K562 (cell line): ENCODE data around the gene TBC1D3K. TPM values are rescaled to one million over a fixed set of nuclear protein-coding genes. Genes with fewer than 3 reads are reported as not detected.

ENCODE experiments used
- ATAC-seq: fragments of 200-7000 bp; cut with Tn5 transposase; 3 replicates; pipeline ENCODE4 v1.9.1; 2020; ENCODE audit warnings: moderate library complexity
- BruUV-seq: library from RNA; stranded (reverse); fragments of 400-500 nt; replicated peaks from 2 replicates; lab custom pipeline; 2021; lab: Mats Ljungman, UMichigan
- CTCF ChIA-PET: fragments of 300-600 bp; formaldehyde crosslinking; extraction: SDS; loops from one replicate; lab custom pipeline; 2021; ENCODE audit warnings: low intra/inter-chr PET ratio; lab: Yijun Ruan, JAX
- POLR2A ChIA-PET: fragments of 300-600, 350-650 bp; sonication (Branson Sonifier 250); formaldehyde crosslinking; extraction: SDS; loops from one replicate; lab custom pipeline; 2021; ENCODE audit warnings: antibody characterized with exemption, inconsistent platforms; lab: Yijun Ruan, JAX
- DNase-seq, 4 experiments: peaks; one replicate each; pipeline versions ENCODE4 v3.0.0 to v3.0.0-alpha.2; 2011 to 2018; ENCODE audit warnings: low spot score in 3 of 4, mixed read lengths in 3 of 4; ENCODE audit errors: extremely low read depth in 1 of 4
- FAIRE-seq: peaks from 2 replicates; lab custom pipeline; 2011; peaks lifted over from hg19 to GRCh38; lab: Jason Lieb, UNC
- H2AFZ ChIP-seq: 2 replicates; pipeline ENCODE4 v1.6.0; 2011; ENCODE audit warnings: low read depth, low read length, control low read depth, inconsistent platforms
- H3K27ac ChIP-seq: fragments of 200-600 bp; 3 replicates; pipeline ENCODE4 v1.8.0; 2011; ENCODE audit warnings: low read depth, mild to moderate bottlenecking, control low read depth, inconsistent platforms, low read length, moderate library complexity, mixed read lengths; ENCODE audit errors: extremely low read depth
- H3K27me3 ChIP-seq, 2 experiments: fragments of 300-600 bp in 1 of 2; 2 replicates in 1 of 2; 3 replicates in 1 of 2; pipeline versions ENCODE4 v1.6.0 to v1.8.0; 2011; ENCODE audit warnings: inconsistent platforms in 2 of 2, low read length in 2 of 2, mild to moderate bottlenecking in 1 of 2, mixed read lengths in 1 of 2, moderate library complexity in 1 of 2; ENCODE audit not compliant: control insufficient read depth in 2 of 2, insufficient read depth in 2 of 2
- H3K36me3 ChIP-seq: fragments of 300-600 bp; 3 replicates; pipeline ENCODE4 v1.8.0; 2011; ENCODE audit warnings: mild to moderate bottlenecking, low read length, inconsistent platforms; ENCODE audit not compliant: control insufficient read depth, insufficient read depth
- H3K4me1 ChIP-seq, 2 experiments: fragments of 200-600 bp in 1 of 2; replicated peaks in 1 of 2; 2 replicates in 1 of 2; 3 replicates in 1 of 2; pipeline versions ENCODE4 v1.5.1 to v1.8.0; 2011; ENCODE audit warnings: inconsistent platforms in 2 of 2, low read length in 2 of 2, mild to moderate bottlenecking in 1 of 2, mixed read lengths in 1 of 2, moderate library complexity in 1 of 2; ENCODE audit not compliant: control insufficient read depth in 2 of 2, insufficient read depth in 2 of 2
- H3K4me2 ChIP-seq: 2 replicates; pipeline ENCODE4 v1.6.1; 2011; ENCODE audit warnings: low read length, control low read depth, inconsistent platforms, mixed read lengths; ENCODE audit not compliant: insufficient read depth
- H3K4me3 ChIP-seq: fragments of 200-600 bp; sonication (generic), shearing (Covaris generic); 2 replicates; pipeline ENCODE4 v1.5.1; 2016; ENCODE audit warnings: control low read depth, inconsistent platforms
- H3K79me2 ChIP-seq: fragments of 200-600 bp; 3 replicates; pipeline ENCODE4 v1.8.0; 2011; ENCODE audit warnings: low read length, inconsistent platforms; ENCODE audit not compliant: control insufficient read depth, insufficient read depth
- H3K9ac ChIP-seq, 2 experiments: 2 replicates each; pipeline versions ENCODE4 v1.6.0 to v1.6.1; 2011; ENCODE audit warnings: low read depth in 2 of 2, low read length in 2 of 2, control low read depth in 1 of 2, inconsistent platforms in 1 of 2, mild to moderate bottlenecking in 1 of 2, mixed read lengths in 1 of 2; ENCODE audit not compliant: insufficient read depth in 1 of 2
- H3K9me1 ChIP-seq: one replicate; pipeline ENCODE4 v1.6.0; 2011; ENCODE audit warnings: inconsistent platforms, mild to moderate bottlenecking, low read length, moderate library complexity; ENCODE audit not compliant: control insufficient read depth, insufficient read depth
- H3K9me3 ChIP-seq: replicated peaks from 2 replicates; pipeline ENCODE4 v1.5.1; 2011; ENCODE audit warnings: low read depth, low read length, inconsistent platforms; ENCODE audit not compliant: control insufficient read depth, insufficient read depth
- H4K20me1 ChIP-seq: replicated peaks from 2 replicates; pipeline ENCODE4 v1.6.1; 2011; ENCODE audit warnings: low read length, inconsistent platforms, mixed read lengths; ENCODE audit not compliant: control insufficient read depth, insufficient read depth
- E2F4 ChIP-seq: sonication (generic); formaldehyde crosslinking; IDR thresholded peaks from 2 replicates; pipeline ENCODE4 v1.8.0; 2022; ENCODE audit warnings: mild to moderate bottlenecking, low read depth, missing genetic modification reagents
- FOXJ2 ChIP-seq: fragments of 200-800 bp; sonication (Bioruptor generic); IDR thresholded peaks from 2 replicates; pipeline ENCODE4 v1.6.1; 2016; ENCODE audit warnings: missing genetic modification characterization, missing compliant biosample characterization
- MBD1 ChIP-seq: fragments of 250-450 bp; sonication (Bioruptor Pico); IDR thresholded peaks from 2 replicates; pipeline ENCODE4 v1.8.0; 2022; ENCODE audit warnings: inconsistent platforms
- MECOM ChIP-seq: fragments of 250-450 bp; sonication (Bioruptor Pico); IDR thresholded peaks from 2 replicates; pipeline ENCODE4 v1.8.0; 2022; ENCODE audit warnings: inconsistent platforms
- NFIC ChIP-seq: fragments of 450-650 bp; IDR thresholded peaks from 2 replicates; pipeline ENCODE4 v1.6.1; 2017; ENCODE audit warnings: mild to moderate bottlenecking, inconsistent platforms
- POLR3A ChIP-seq: IDR thresholded peaks from 2 replicates; pipeline ENCODE4 v1.6.1; 2011; ENCODE audit warnings: borderline replicate concordance, mild to moderate bottlenecking, moderate library complexity; ENCODE audit not compliant: insufficient read length, insufficient read depth; ENCODE audit errors: extremely low read depth
- PPARD ChIP-seq: fragments of 250-450 bp; sonication (Bioruptor Pico); IDR thresholded peaks from 2 replicates; pipeline ENCODE4 v1.8.0; 2022; ENCODE audit warnings: inconsistent platforms, mild to moderate bottlenecking, moderate library complexity
- U2AF1 ChIP-seq: fragments of 200-400 bp; formaldehyde crosslinking; optimal IDR thresholded peaks from 2 replicates; pipeline ENCODE3; 2017; ENCODE audit warnings: mild to moderate bottlenecking, low read depth, low read length, moderate library complexity
- WGBS: fragments of 100-300 bp; shearing (Covaris generic); methylation state at CpG from one replicate; pipeline ENCODE4 v1.1.6; 2016; ENCODE audit warnings: low coverage, mixed read lengths; ENCODE audit not compliant: insufficient coverage; ENCODE audit errors: missing lambda C conversion rate; 5-methylcytosine and 5-hydroxymethylcytosine counted together
- in situ Hi-C: fragments of 300-500 bp; cut with MboI; formaldehyde crosslinking; loops from 4 replicates; pipeline ENCODE4 v1.15.0; 2018; ENCODE audit warnings: inconsistent platforms, mixed read lengths
- intact Hi-C: fragments of 100-400 bp; cut with micrococcal nuclease; formaldehyde crosslinking; loops from 2 replicates; pipeline ENCODE4 v1.14.2; 2022
- polyA plus RNA-seq, 8 experiments: library from polyadenylated mRNA; depleted of rRNA in 4 of 8; stranded (reverse) in 5 of 8; unstranded in 3 of 8; fragments of >200 nt; fragmentation: Nextera tagmentation in 2 of 8; fragmentation: Illumina TruSeq in 1 of 8; extraction: Ambion mirVana in 2 of 8; extraction: Trizol in 1 of 8; gene quantifications; 2 replicates each; pipeline versions ENCODE4 v1.2.1 to v1.2.3, GENCODE V29; 2011 to 2014; ENCODE audit warnings: inconsistent platforms in 1 of 8, missing spikeins in 1 of 8
- total RNA-seq, 7 experiments: library from RNA; depleted of rRNA in 6 of 7; stranded (reverse); fragments of >200 nt in 6 of 7; fragmentation: Illumina TruSeq in 2 of 7; extraction: Trizol in 2 of 7; gene quantifications; 2 replicates each; pipeline versions ENCODE4 v1.2.1 to v1.2.3, GENCODE V29; 2011 to 2021; ENCODE audit warnings: low replicate concordance in 1 of 7

The TBC1D3K gene
- total and polyA plus RNA-seq, 9 of the 15 experiments (the other 6 are each of a cell fraction or from before 2014, with no cell fraction given), result 0.07 TPM; not detected in 8

- ChIA-PET POLR2A (no interaction called here), CTCF (no interaction called here)
- DNase-seq (no peak), ATAC-seq (no peak), FAIRE-seq (no peak)
- Histone ChIP-seq H4K20me1 (no peaks in the 10 kb centered on the region), H3K9me1 (no peaks in the 10 kb centered on the region), H3K9ac (no peak overlapping the region), H3K9me3 (no peaks in the 10 kb centered on the region), H3K27me3 (no peaks in the 10 kb centered on the region; a peak in 1 of 5 replicates), H3K4me1 (no peaks in the 10 kb centered on the region; a peak in 1 of 5 replicates), H3K4me3 (no peak overlapping the region), H3K79me2 (no peaks in the 10 kb centered on the region), H2AFZ (no peak overlapping the region), H3K36me3 (no peaks in the 10 kb centered on the region), H3K27ac (no peak overlapping the region), H3K4me2 (no peak overlapping the region)
- in situ Hi-C loops, result loop anchor here (10.0 kb wide), 1 partner anchor 1470 kb away; no protein-coding TSS in a partner anchor
- 20% methylated on average over 2 of the region's 5 CpGs for WGBS
- no TSS peak for BruUV-seq
- intact Hi-C loops, result no loop called here
- TF ChIP-seq FOXJ2 (tag) (no peak), E2F4 (CRISPR knock-in tag) (no peak), POLR3A (no peak), MECOM (no peak), MBD1 (no peak), PPARD (CRISPR knock-in tag) (no peak), U2AF1 (no peak), NFIC (no peak)
Measured at GRCh38 chr17:37885136-37885535, 39.1 kb upstream of the TBC1D3K start.
